Measurements from ENCODE around the gene ORAI2. TPM values are rescaled to one million over a fixed set of nuclear protein-coding genes. Genes with fewer than 3 reads are reported as not detected.

ORAI2 gene
- 10 to 100 TPM; 22.1 to 33.2 TPM for total RNA-seq
- 10 to 100 TPM; 55.3 to 61.8 TPM for polyA plus RNA-seq (ENCODE audit: insufficient read length in 2 of 2)
- long read RNA-seq, donor 1, full-length matches to known transcripts: 16 of 16 reads
- long read RNA-seq, donor 1, partial matches to known transcripts: 0 of 16 reads
- long read RNA-seq, donor 1, other reads (novel, unspliced or antisense): 0 of 16 reads
- long read RNA-seq, donor 2, full-length matches to known transcripts: 11 of 11 reads
- long read RNA-seq, donor 2, partial matches to known transcripts: 0 of 11 reads
- long read RNA-seq, donor 2, other reads (novel, unspliced or antisense): 0 of 11 reads
- long read RNA-seq, donor 3, full-length matches to known transcripts: 16 of 16 reads
- long read RNA-seq, donor 3, partial matches to known transcripts: 0 of 16 reads
- long read RNA-seq, donor 3, other reads (novel, unspliced or antisense): 0 of 16 reads
- long read RNA-seq, donor 4, transcript ORAI2-208 (4 exons, 937 nt): major isoform, 6 of 29 reads
- long read RNA-seq, donor 4, partial matches to known transcripts: 0 of 29 reads
- long read RNA-seq, donor 4, other reads (novel, unspliced or antisense): 21 of 29 reads

- peak in 5 of 6 donors; percentile 61 to 94 (median 75) for DNase-seq (ENCODE audit: low read depth in 4 of 6, low spot score in 6 of 6)
- Histone ChIP-seq H3K36me3 (ENCODE audit: control insufficient read depth, insufficient read depth, low read length) (peaks cover 33% of the 10 kb centered on the region), H3K27me3 (ENCODE audit: control insufficient read depth, insufficient read depth, low read length) (no peaks in the 10 kb centered on the region), H3K4me1 (ENCODE audit: control insufficient read depth, insufficient read depth, low read length) (peaks cover 43% of the 10 kb centered on the region), H3K27ac (ENCODE audit: low read depth, low read length) (peak within 1 kb of the TSS; percentile 47), H3K9me3 (ENCODE audit: control insufficient read depth, insufficient read depth, low read length) (no peaks in the 10 kb centered on the region), H3K4me3 (ENCODE audit: low read depth, low read length) (peak within 1 kb of the TSS; percentile 78)
- under 1% methylated on average over 79 of the region's 90 CpGs for WGBS (ENCODE audit: insufficient coverage)
These were observed at the start of gene ORAI2 for GRCh38 chr7:102433219-102434038. ORAI2 (plus strand) TSS chr7:102433575; CDS start chr7:102438957, 5,382 bp downstream.

GRCh38 chr7:102387064-102387463, 46.3 kb upstream of the ORAI2 start:
- DNase-seq (ENCODE audit: low read depth in 4 of 6, low spot score in 6 of 6): no peak

DNA sequence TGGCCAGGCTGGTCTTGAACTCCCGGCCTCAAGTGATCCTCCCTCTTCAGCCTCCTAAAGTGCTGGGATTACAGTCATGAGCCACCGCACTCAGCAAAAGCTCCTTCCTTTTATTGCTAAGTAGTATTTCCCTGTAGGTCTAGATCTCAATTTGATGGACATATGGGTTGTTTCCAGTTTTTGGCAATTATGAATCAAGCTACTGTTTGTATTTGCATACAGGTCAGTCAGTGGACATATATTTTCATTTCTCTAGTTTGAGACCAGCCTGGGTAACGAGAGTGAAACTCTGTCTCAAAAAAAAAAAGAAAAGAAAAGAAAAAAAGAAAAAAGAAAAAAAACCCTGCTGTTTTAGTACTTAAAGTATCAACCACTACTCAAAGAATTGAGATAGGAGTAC, 43.6 kb upstream of the ORAI2 start:
- Histone ChIP-seq H3K27me3 (ENCODE audit: control insufficient read depth, insufficient read depth, low read length) (no peaks in the 10 kb centered on the region), H3K36me3 (ENCODE audit: control insufficient read depth, insufficient read depth, low read length) (peaks cover 28% of the 10 kb centered on the region), H3K4me1 (ENCODE audit: control insufficient read depth, insufficient read depth, low read length) (no peaks in the 10 kb centered on the region), H3K27ac (ENCODE audit: low read depth, low read length) (no peak overlapping the region), H3K9me3 (ENCODE audit: control insufficient read depth, insufficient read depth, low read length) (no peaks in the 10 kb centered on the region), H3K4me3 (ENCODE audit: low read depth, low read length) (no peak overlapping the region)
- no CpG with 5 or more reads among the region's 3 CpGs for WGBS (ENCODE audit: insufficient coverage)
- DNase-seq (ENCODE audit: low read depth in 4 of 6, low spot score in 6 of 6): no peak

More at GRCh38 chr7:102387064-102387463, 46.3 kb upstream of the ORAI2 start:
- Histone ChIP-seq H3K9me3 (ENCODE audit: control insufficient read depth, insufficient read depth, low read length) (no peaks in the 10 kb centered on the region), H3K27me3 (ENCODE audit: control insufficient read depth, insufficient read depth, low read length) (no peaks in the 10 kb centered on the region), H3K4me3 (ENCODE audit: low read depth, low read length) (no peak overlapping the region), H3K27ac (ENCODE audit: low read depth, low read length) (no peak overlapping the region), H3K36me3 (ENCODE audit: control insufficient read depth, insufficient read depth, low read length) (peaks cover 29% of the 10 kb centered on the region), H3K4me1 (ENCODE audit: control insufficient read depth, insufficient read depth, low read length) (no peaks in the 10 kb centered on the region)
- 71% methylated on average over 5 of the region's 6 CpGs for WGBS (ENCODE audit: insufficient coverage)

- Histone ChIP-seq H3K4me3 (ENCODE audit: low read depth, low read length) (no peak overlapping the region), H3K27me3 (ENCODE audit: control insufficient read depth, insufficient read depth, low read length) (no peaks in the 10 kb centered on the region), H3K4me1 (ENCODE audit: control insufficient read depth, insufficient read depth, low read length) (peaks cover 8% of the 10 kb centered on the region), H3K27ac (ENCODE audit: low read depth, low read length) (no peak overlapping the region), H3K36me3 (ENCODE audit: control insufficient read depth, insufficient read depth, low read length) (peaks cover 28% of the 10 kb centered on the region), H3K9me3 (ENCODE audit: control insufficient read depth, insufficient read depth, low read length) (no peaks in the 10 kb centered on the region)
- peak in 5 of 6 donors; percentile 42 to 88 (median 65) for DNase-seq (ENCODE audit: low read depth in 4 of 6, low spot score in 6 of 6)
- WGBS (ENCODE audit: insufficient coverage): 36% methylated on average over 6 of the region's 12 CpGs
These were observed 42.5 kb upstream of the ORAI2 start for GRCh38 chr7:102390697-102391484.

DNA sequence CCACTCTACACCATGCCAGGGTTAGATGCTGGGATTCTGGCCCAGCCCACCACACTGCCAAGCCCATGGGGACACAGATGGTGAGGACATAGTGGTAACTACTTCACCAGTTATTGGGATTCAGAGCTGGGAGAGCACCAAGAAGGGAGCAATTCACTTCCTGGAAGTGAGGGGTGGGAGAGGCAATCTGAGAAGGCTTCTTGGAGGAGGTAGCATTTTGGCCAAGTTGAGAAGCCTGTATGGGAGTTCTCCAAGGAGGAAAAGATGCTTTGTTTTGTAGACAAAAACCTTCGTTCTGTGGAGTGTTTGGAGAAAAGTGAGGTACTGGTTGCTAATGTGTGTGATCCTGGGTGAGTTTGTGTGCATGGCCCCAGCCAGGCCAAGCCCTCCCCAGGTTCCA, 41.0 kb upstream of the ORAI2 start:
- peaks cover 21% of the 10 kb centered on the region for H3K36me3 ChIP-seq (ENCODE audit: control insufficient read depth, insufficient read depth, low read length)
- DNase-seq (ENCODE audit: low read depth in 4 of 6, low spot score in 6 of 6): no peak
- 100% methylated on average over 1 of the region's 1 CpG for WGBS (ENCODE audit: insufficient coverage)
- peaks cover 16% of the 10 kb centered on the region for H3K4me1 ChIP-seq (ENCODE audit: control insufficient read depth, insufficient read depth, low read length)
- no peak overlapping the region for H3K4me3 ChIP-seq (ENCODE audit: low read depth, low read length)
- no peak overlapping the region for H3K27ac ChIP-seq (ENCODE audit: low read depth, low read length)
- no peaks in the 10 kb centered on the region for H3K9me3 ChIP-seq (ENCODE audit: control insufficient read depth, insufficient read depth, low read length)
- no peaks in the 10 kb centered on the region for H3K27me3 ChIP-seq (ENCODE audit: control insufficient read depth, insufficient read depth, low read length)

DNA sequence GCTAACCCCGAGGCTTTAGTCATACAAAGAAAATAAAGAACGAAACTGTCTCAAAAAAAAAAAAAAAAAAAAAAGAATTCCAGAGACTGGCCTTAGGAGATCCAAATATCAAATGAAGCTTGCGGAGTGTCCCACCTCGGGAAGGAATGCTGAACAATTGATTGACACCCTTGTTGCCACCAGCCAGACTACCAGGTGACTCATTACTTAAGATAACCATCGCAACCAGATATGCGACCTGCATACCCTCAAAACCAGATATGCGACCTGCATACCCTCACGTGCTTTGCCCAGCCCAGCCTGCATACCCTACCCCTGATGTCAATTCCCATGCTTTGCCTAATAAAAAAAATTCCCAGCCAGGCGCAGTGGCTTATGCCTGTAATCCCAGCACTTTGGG, 39.9 kb upstream of the ORAI2 start:
- H3K27ac ChIP-seq (ENCODE audit: low read depth, low read length): no peak overlapping the region
- DNase-seq (ENCODE audit: low read depth in 4 of 6, low spot score in 6 of 6): no peak
- no peak overlapping the region for H3K4me3 ChIP-seq (ENCODE audit: low read depth, low read length)
- WGBS (ENCODE audit: insufficient coverage): 88% methylated on average over 6 of the region's 9 CpGs
- H3K4me1 ChIP-seq (ENCODE audit: control insufficient read depth, insufficient read depth, low read length): peaks cover 21% of the 10 kb centered on the region
- H3K27me3 ChIP-seq (ENCODE audit: control insufficient read depth, insufficient read depth, low read length): no peaks in the 10 kb centered on the region
- H3K9me3 ChIP-seq (ENCODE audit: control insufficient read depth, insufficient read depth, low read length): no peaks in the 10 kb centered on the region
- peaks cover 20% of the 10 kb centered on the region for H3K36me3 ChIP-seq (ENCODE audit: control insufficient read depth, insufficient read depth, low read length)

- Histone ChIP-seq H3K27me3 (ENCODE audit: control insufficient read depth, insufficient read depth, low read length) (no peaks in the 10 kb centered on the region), H3K27ac (ENCODE audit: low read depth, low read length) (peak overlapping the region; percentile 96), H3K36me3 (ENCODE audit: control insufficient read depth, insufficient read depth, low read length) (peaks cover 32% of the 10 kb centered on the region), H3K9me3 (ENCODE audit: control insufficient read depth, insufficient read depth, low read length) (no peaks in the 10 kb centered on the region), H3K4me3 (ENCODE audit: low read depth, low read length) (peak overlapping the region; percentile 94), H3K4me1 (ENCODE audit: control insufficient read depth, insufficient read depth, low read length) (peaks cover 21% of the 10 kb centered on the region)
- 3% methylated on average over 9 of the region's 9 CpGs for WGBS (ENCODE audit: insufficient coverage)
- no peak for DNase-seq (ENCODE audit: low read depth in 4 of 6, low spot score in 6 of 6)
These were observed 37.8 kb upstream of the ORAI2 start for GRCh38 chr7:102395592-102395872.

GRCh38 chr7:102395873-102396709, 37.3 kb upstream of the ORAI2 start, which contains the start of gene PRKRIP1:
PRKRIP1 (plus strand) TSS chr7:102396363; CDS start chr7:102396412, 49 bp downstream.
- no peaks in the 10 kb centered on the region for H3K27me3 ChIP-seq (ENCODE audit: control insufficient read depth, insufficient read depth, low read length)
- under 1% methylated on average over 50 of the region's 59 CpGs for WGBS (ENCODE audit: insufficient coverage)

More at GRCh38 chr7:102395873-102396709, 37.3 kb upstream of the ORAI2 start, which contains the start of gene PRKRIP1:
- no peaks in the 10 kb centered on the region for H3K9me3 ChIP-seq (ENCODE audit: control insufficient read depth, insufficient read depth, low read length)
- DNase-seq (ENCODE audit: low read depth in 4 of 6, low spot score in 6 of 6): peak; percentile 78 to 99 (median 85)
- H3K4me1 ChIP-seq (ENCODE audit: control insufficient read depth, insufficient read depth, low read length): peaks cover 21% of the 10 kb centered on the region
- H3K36me3 ChIP-seq (ENCODE audit: control insufficient read depth, insufficient read depth, low read length): peaks cover 34% of the 10 kb centered on the region
- peak within 1 kb of the TSS; percentile 96 for H3K27ac ChIP-seq (ENCODE audit: low read depth, low read length)
- H3K4me3 ChIP-seq (ENCODE audit: low read depth, low read length): peak within 1 kb of the TSS; percentile 94
